Esophagus muscularis mucosa (tissue), 4 donors: ENCODE data around the gene CD300E. TPM values are rescaled to one million over a fixed set of nuclear protein-coding genes. Genes with fewer than 3 reads are reported as not detected.

Experiments
- DNase-seq: peaks from one replicate; pipeline ENCODE4 v3.0.0-alpha.2; 2017; ENCODE audit errors: extremely low spot score
- H3K27ac ChIP-seq, 4 donors: fragments of 200-600 bp; sonication (generic); replicated peaks in 1 of 4; 1 replicate in 3 of 4; 2 replicates in 1 of 4; pipeline ENCODE4 v1.5.1; 2016 to 2019; ENCODE audit warnings: mild to moderate bottlenecking in 1 of 4
- H3K27me3 ChIP-seq, 4 donors: fragments of 200-600 bp; sonication (generic); one replicate each; pipeline versions ENCODE4 v1.5.1 to v1.6.0; 2016 to 2019
- H3K36me3 ChIP-seq, 4 donors: fragments of 200-600 bp; sonication (generic); one replicate each; pipeline ENCODE4 v1.5.1; 2016 to 2019
- H3K4me1 ChIP-seq, 4 donors: fragments of 200-600 bp; sonication (generic); one replicate each; pipeline ENCODE4 v1.5.1; 2016 to 2019
- H3K4me3 ChIP-seq, 4 donors: fragments of 200-600 bp; sonication (generic); 1 replicate in 2 of 4; 2 replicates in 2 of 4; pipeline ENCODE4 v1.5.1; 2016 to 2019; ENCODE audit warnings: mild to moderate bottlenecking in 4 of 4, moderate library complexity in 1 of 4
- H3K9me3 ChIP-seq, 4 donors: fragments of 200-600 bp; sonication (generic); 1 replicate in 3 of 4; 2 replicates in 1 of 4; pipeline ENCODE4 v1.5.1; 2016 to 2019
- EP300 ChIP-seq: sonication (generic); formaldehyde crosslinking; IDR thresholded peaks from one replicate; pipeline ENCODE4 v1.6.1; 2017; ENCODE audit warnings: antibody characterized with exemption
- POLR2A ChIP-seq: fragments of 450-650 bp; IDR thresholded peaks from one replicate; pipeline ENCODE4 v1.6.1; 2017; ENCODE audit warnings: antibody characterized with exemption, moderate library complexity, mild to moderate bottlenecking, low read depth
- POLR2AphosphoS5 ChIP-seq, 2 donors: sonication (generic); formaldehyde crosslinking; IDR thresholded peaks; one replicate each; pipeline ENCODE4 v1.6.1; 2017; ENCODE audit warnings: antibody characterized with exemption in 2 of 2
- WGBS: methylation state at CpG from one replicate; pipeline ENCODE4 v1.1.5; 2018; 5-methylcytosine and 5-hydroxymethylcytosine counted together
- intact Hi-C: fragments of 100-400 bp; cut with DNase I; formaldehyde crosslinking; loops from one replicate; pipeline ENCODE4 v1.15.1; 2023
- total RNA-seq, 4 donors: library from RNA; depleted of rRNA; stranded (reverse); fragments of >200 nt; gene quantifications; one replicate each; pipeline versions ENCODE4 v1.1.0 to v1.2.1, GENCODE V29; 2016
- TF ChIP-seq, protein P1 (sequence below), 3 experiments: fragments of 200-600 bp in 2 of 3; fragments of 450-650 bp in 1 of 3; sonication (generic) in 2 of 3; IDR thresholded peaks; one replicate each; pipeline ENCODE4 v1.5.1; 2017 to 2019; ENCODE audit warnings: antibody characterized with exemption in 3 of 3, mild to moderate bottlenecking in 2 of 3, moderate library complexity in 1 of 3

The CD300E gene
- total RNA-seq, 4 donors from 2014 or later, result 0.39 to 5.0 (median 0.62) TPM

- H3K9me3 ChIP-seq, result no peaks in the 10 kb centered on the region
- 52% methylated on average over 5 of the region's 5 CpGs for WGBS
- no peak for DNase-seq
- no peak overlapping the region for H3K4me3 ChIP-seq
- TF ChIP-seq EP300 (no peak), POLR2AphosphoS5 (IDR thresholded peaks at IDR 0.05) (no peak), POLR2A (no peak)
- TF ChIP-seq, protein P1, sequence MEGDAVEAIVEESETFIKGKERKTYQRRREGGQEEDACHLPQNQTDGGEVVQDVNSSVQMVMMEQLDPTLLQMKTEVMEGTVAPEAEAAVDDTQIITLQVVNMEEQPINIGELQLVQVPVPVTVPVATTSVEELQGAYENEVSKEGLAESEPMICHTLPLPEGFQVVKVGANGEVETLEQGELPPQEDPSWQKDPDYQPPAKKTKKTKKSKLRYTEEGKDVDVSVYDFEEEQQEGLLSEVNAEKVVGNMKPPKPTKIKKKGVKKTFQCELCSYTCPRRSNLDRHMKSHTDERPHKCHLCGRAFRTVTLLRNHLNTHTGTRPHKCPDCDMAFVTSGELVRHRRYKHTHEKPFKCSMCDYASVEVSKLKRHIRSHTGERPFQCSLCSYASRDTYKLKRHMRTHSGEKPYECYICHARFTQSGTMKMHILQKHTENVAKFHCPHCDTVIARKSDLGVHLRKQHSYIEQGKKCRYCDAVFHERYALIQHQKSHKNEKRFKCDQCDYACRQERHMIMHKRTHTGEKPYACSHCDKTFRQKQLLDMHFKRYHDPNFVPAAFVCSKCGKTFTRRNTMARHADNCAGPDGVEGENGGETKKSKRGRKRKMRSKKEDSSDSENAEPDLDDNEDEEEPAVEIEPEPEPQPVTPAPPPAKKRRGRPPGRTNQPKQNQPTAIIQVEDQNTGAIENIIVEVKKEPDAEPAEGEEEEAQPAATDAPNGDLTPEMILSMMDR (IDR thresholded peaks at IDR 0.05), result no peak
- no peak overlapping the region for H3K27ac ChIP-seq
- peaks cover 0 to 38% (median 0%) of the 10 kb centered on the region in 4 donors for H3K27me3 ChIP-seq
- H3K36me3 ChIP-seq, result no peaks in the 10 kb centered on the region
- no peaks in the 10 kb centered on the region for H3K4me1 ChIP-seq
- intact Hi-C loops, result no loop called here
Observed at GRCh38 chr17:74565126-74565525, 58.4 kb downstream of the CD300E start.

DNA sequence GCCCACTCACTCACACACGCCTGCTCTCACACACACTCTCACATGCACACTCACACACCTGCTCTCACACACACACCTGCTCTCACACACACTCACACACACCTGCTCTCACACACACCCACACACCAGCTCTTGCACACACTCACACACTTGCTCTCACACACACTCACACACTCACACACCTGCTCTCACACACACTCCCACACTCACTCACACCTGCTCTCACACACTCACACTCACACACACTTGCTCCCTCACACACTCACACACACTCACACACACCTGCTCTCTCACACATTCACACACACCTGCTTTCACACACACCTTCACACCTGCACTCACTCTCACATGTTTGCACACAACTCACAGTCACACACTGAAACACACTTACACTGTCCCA lies 60.2 kb downstream of the CD300E start:
- Histone ChIP-seq H3K27me3 (peaks cover 0 to 27% (median 0%) of the 10 kb centered on the region in 4 donors), H3K36me3 (no peaks in the 10 kb centered on the region), H3K4me1 (no peaks in the 10 kb centered on the region), H3K4me3 (no peak overlapping the region), H3K27ac (no peak overlapping the region), H3K9me3 (no peaks in the 10 kb centered on the region)
- no peak for DNase-seq
- intact Hi-C loops, result no loop called here
- WGBS, result 90% methylated on average over 1 of the region's 1 CpG
- TF ChIP-seq POLR2A (no peak), POLR2AphosphoS5 (IDR thresholded peaks at IDR 0.05) (no peak), EP300 (no peak)
- TF ChIP-seq, protein P1 (IDR thresholded peaks at IDR 0.05), result no peak

GRCh38 chr17:74561586-74561985 lies 62.0 kb downstream of the CD300E start:
- WGBS, result 59% methylated on average over 3 of the region's 3 CpGs
- DNase-seq, result no peak
- Histone ChIP-seq H3K9me3 (no peaks in the 10 kb centered on the region), H3K4me3 (no peak overlapping the region), H3K36me3 (no peaks in the 10 kb centered on the region), H3K27me3 (peaks cover 0 to 21% (median 0%) of the 10 kb centered on the region in 4 donors), H3K27ac (no peak overlapping the region), H3K4me1 (no peaks in the 10 kb centered on the region)
- intact Hi-C loops, result no loop called here
- TF ChIP-seq, protein P1 (IDR thresholded peaks at IDR 0.05), result no peak
- TF ChIP-seq POLR2AphosphoS5 (IDR thresholded peaks at IDR 0.05) (no peak), POLR2A (no peak), EP300 (no peak)

Other genes with a start within 250 kb of the CD300E start
- 10 to 100 TPM; 12.6 to 23.6 (median 14.5) TPM for gene GPRC5C, start 191.7 kb downstream of the CD300E start, total RNA-seq
- gene CD300A, start 157.1 kb downstream of the CD300E start, total RNA-seq, result 1 to 10 TPM; 1.2 to 4.1 (median 2.4) TPM
- under 1 TPM in 3 of 4 donors, not detected in 1; 0.17 to 0.83 (median 0.23) TPM for gene CD300LB, start 92.3 kb downstream of the CD300E start, total RNA-seq
- 1 to 10 TPM in 3 of 4 donors, under 1 TPM in 1; 0.39 to 4.6 (median 1.6) TPM for gene CD300C, start 77.6 kb downstream of the CD300E start, total RNA-seq
- gene CD300H, start 56.2 kb downstream of the CD300E start, total RNA-seq, result not detected
- not detected for gene CD300LD, start 31.5 kb downstream of the CD300E start, total RNA-seq
- gene CD300LF, start 89.2 kb upstream of the CD300E start, total RNA-seq, result under 1 TPM in 3 of 4 donors, not detected in 1; 0.26 to 0.99 (median 0.42) TPM
- gene RAB37, start 113.5 kb upstream of the CD300E start, total RNA-seq, result 1 to 10 TPM; 1.4 to 3.3 (median 2.5) TPM
- gene NHERF1, start 124.9 kb upstream of the CD300E start, total RNA-seq, result 10 to 100 TPM in 2 of 4 donors, 1 to 10 TPM in 2; 8.9 to 12.1 (median 11.0) TPM
- 10 to 100 TPM; 10.4 to 22.4 (median 17.7) TPM for gene NAT9, start 152.6 kb upstream of the CD300E start, total RNA-seq
- gene GRIN2C, start 236.1 kb upstream of the CD300E start, total RNA-seq, result 1 to 10 TPM in 1 of 4 donors, under 1 TPM in 3; 0.17 to 2.5 (median 0.50) TPM
- gene FDXR, start 249.3 kb upstream of the CD300E start, total RNA-seq, result 10 to 100 TPM in 1 of 4 donors, 1 to 10 TPM in 3; 4.9 to 10.6 (median 7.0) TPM